ENCODE results near the gene EFCAB14. TPM values are rescaled to one million over a fixed set of nuclear protein-coding genes. Genes with fewer than 3 reads are reported as not detected.

Gene EFCAB14
- total RNA-seq, 4 donors from 2014 or later: 68.7 to 98.8 (median 88.9) TPM

- no peak for DNase-seq
- intact Hi-C loops (cut with DNase I): no loop called here
- Histone ChIP-seq H3K9me3 (peaks cover 0 to 12% (median 7%) of the 10 kb centered on the region in 3 donors), H3K4me1 (peaks cover 0 to 22% (median 0%) of the 10 kb centered on the region in 3 donors), H3K4me3 (no peak overlapping the region), H3K36me3 (peaks cover 0 to 93% (median 4%) of the 10 kb centered on the region in 3 donors), H3K27ac (no peak overlapping the region), H3K27me3 (no peaks in the 10 kb centered on the region)
- 92 to 97% methylated on average over 2 of the region's 2 CpGs for WGBS, 2 donors
- no peak for TF ChIP-seq POLR2A (IDR thresholded peaks at IDR 0.05)
- no peak for TF ChIP-seq CTCF (IDR thresholded peaks at IDR 0.05)
These were observed 69.2 kb downstream of the EFCAB14 start for GRCh38 chr1:46649764-46650163.

GRCh38 chr1:46647611-46648010 lies 71.3 kb downstream of the EFCAB14 start:
- Histone ChIP-seq H3K4me1 (peaks cover 0 to 24% (median 12%) of the 10 kb centered on the region in 3 donors), H3K9me3 (peaks cover 0 to 12% (median 7%) of the 10 kb centered on the region in 3 donors), H3K4me3 (no peak overlapping the region), H3K36me3 (peaks cover 0 to 82% (median 4%) of the 10 kb centered on the region in 3 donors), H3K27me3 (no peaks in the 10 kb centered on the region), H3K27ac (no peak overlapping the region)
- intact Hi-C loops (cut with DNase I): no loop called here
- DNase-seq: no peak
- 95 to 96% methylated on average over 3 of the region's 3 CpGs for WGBS, 2 donors
- TF ChIP-seq POLR2A (IDR thresholded peaks at IDR 0.05) (no peak), CTCF (IDR thresholded peaks at IDR 0.05) (no peak)

- intact Hi-C loops (cut with DNase I): no loop called here
- peaks cover 0 to 21% (median 12%) of the 10 kb centered on the region in 3 donors for H3K4me1 ChIP-seq
- no peak for DNase-seq
- 60 to 96% methylated on average over 2 of the region's 2 CpGs for WGBS, 2 donors
- no peak overlapping the region for H3K4me3 ChIP-seq
- H3K27ac ChIP-seq: no peak overlapping the region
- no peak for TF ChIP-seq CTCF (IDR thresholded peaks at IDR 0.05)
- no peak for TF ChIP-seq POLR2A (IDR thresholded peaks at IDR 0.05)
- no peaks in the 10 kb centered on the region for H3K27me3 ChIP-seq
- peaks cover 0 to 12% (median 7%) of the 10 kb centered on the region in 3 donors for H3K9me3 ChIP-seq
- H3K36me3 ChIP-seq: peaks cover 0 to 82% (median 4%) of the 10 kb centered on the region in 3 donors
These were observed 72.1 kb downstream of the EFCAB14 start for GRCh38 chr1:46646844-46647243.

- H3K27me3 ChIP-seq: no peaks in the 10 kb centered on the region
- WGBS, 2 donors: 67 to 87% methylated on average over 1 of the region's 1 CpG
These were observed 72.6 kb downstream of the EFCAB14 start for GRCh38 chr1:46646331-46646730.

DNA sequence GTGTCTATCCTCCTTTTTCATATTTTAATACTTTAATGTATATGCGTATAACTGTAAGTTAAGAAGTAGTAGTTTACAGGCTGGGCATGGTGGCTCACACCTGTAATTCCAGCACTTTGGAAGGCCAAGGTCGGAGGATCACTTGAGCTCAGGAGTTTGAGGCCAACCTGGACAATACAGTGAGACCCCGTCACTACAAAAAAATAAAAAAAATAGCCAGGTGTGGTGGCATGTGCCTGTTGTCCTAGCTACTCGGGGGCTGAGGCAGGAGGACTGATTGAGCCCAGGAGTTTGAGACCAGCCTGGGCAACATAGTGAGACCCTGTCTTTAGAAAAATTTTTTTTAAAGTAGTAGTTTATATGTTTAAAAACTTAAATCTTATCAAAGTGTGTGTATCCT lies 73.1 kb downstream of the EFCAB14 start:
- Histone ChIP-seq H3K27ac (no peak overlapping the region), H3K36me3 (peaks cover 0 to 84% (median 4%) of the 10 kb centered on the region in 3 donors), H3K9me3 (peaks cover 0 to 12% (median 7%) of the 10 kb centered on the region in 3 donors), H3K4me3 (no peak overlapping the region), H3K4me1 (peaks cover 0 to 24% (median 12%) of the 10 kb centered on the region in 3 donors), H3K27me3 (no peaks in the 10 kb centered on the region)
- WGBS, 2 donors: 91 to 94% methylated on average over 4 of the region's 4 CpGs
- DNase-seq: no peak
- TF ChIP-seq POLR2A (IDR thresholded peaks at IDR 0.05) (no peak), CTCF (IDR thresholded peaks at IDR 0.05) (no peak)
- intact Hi-C loops (cut with DNase I): no loop called here

More at GRCh38 chr1:46646331-46646730, 72.6 kb downstream of the EFCAB14 start:
- Histone ChIP-seq H3K4me3 (no peak overlapping the region), H3K27ac (no peak overlapping the region), H3K4me1 (peaks cover 0 to 24% (median 12%) of the 10 kb centered on the region in 3 donors), H3K9me3 (peaks cover 0 to 12% (median 7%) of the 10 kb centered on the region in 3 donors), H3K36me3 (peaks cover 0 to 86% (median 4%) of the 10 kb centered on the region in 3 donors)
- TF ChIP-seq CTCF (IDR thresholded peaks at IDR 0.05) (no peak), POLR2A (IDR thresholded peaks at IDR 0.05) (no peak)
- intact Hi-C loops (cut with DNase I): no loop called here
- DNase-seq: no peak
